HG03108 (cell line): ENCODE data around the gene ELAVL1.

Experiments
- ATAC-seq: cut with Tn5 transposase; IDR thresholded peaks from one replicate; pipeline ENCODE4 v1.9.1; 2021; ENCODE audit warnings: moderate library complexity; ENCODE audit not compliant: unreplicated experiment

The ELAVL1 gene

GRCh38 chr19:7986321-7987113, 18.9 kb downstream of the ELAVL1 start:
- ATAC-seq, result no peak

- ATAC-seq, result no peak
Measured at GRCh38 chr19:7985481-7985911, 19.9 kb downstream of the ELAVL1 start.

DNA sequence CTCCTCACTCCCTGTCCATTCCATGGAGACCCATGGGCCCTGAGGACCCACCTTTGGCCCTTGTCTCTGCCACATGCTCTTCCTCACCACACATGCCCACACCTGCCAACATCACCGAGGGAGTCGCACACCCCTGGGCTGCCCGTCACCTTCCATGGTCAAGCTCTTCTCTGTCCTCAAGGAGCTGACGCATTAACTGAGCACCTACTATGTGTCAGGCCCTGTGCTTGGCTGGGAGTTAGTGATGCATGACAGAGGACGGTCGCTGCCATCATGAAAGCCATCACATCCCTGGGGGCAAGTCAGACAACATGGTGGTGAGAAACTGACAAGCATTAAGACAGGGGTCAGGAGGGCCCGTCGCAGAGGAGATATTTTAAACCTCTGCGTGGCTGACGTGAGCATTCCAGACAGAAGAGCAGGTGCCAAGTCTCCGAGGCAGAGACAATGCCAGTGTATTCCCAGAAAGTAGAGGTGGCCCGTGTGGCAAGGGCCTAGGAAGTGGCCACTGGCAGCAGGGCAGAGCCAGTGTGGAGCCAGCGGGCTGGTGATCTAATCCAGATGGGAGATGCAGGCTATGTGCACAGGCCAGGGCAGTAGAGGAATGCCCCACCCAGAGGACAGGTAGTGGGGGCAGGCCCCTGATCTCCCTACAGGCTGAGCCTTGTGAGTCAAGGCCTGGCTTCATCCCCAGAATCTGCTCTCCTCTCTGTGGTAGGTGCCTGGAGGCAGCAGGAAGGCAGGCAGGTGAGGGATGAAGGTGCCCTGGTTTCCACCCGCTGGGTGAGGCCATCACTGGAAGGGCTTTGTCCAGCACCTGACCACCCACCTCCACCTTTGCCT, 21.2 kb downstream of the ELAVL1 start:
- no peak for ATAC-seq

DNA sequence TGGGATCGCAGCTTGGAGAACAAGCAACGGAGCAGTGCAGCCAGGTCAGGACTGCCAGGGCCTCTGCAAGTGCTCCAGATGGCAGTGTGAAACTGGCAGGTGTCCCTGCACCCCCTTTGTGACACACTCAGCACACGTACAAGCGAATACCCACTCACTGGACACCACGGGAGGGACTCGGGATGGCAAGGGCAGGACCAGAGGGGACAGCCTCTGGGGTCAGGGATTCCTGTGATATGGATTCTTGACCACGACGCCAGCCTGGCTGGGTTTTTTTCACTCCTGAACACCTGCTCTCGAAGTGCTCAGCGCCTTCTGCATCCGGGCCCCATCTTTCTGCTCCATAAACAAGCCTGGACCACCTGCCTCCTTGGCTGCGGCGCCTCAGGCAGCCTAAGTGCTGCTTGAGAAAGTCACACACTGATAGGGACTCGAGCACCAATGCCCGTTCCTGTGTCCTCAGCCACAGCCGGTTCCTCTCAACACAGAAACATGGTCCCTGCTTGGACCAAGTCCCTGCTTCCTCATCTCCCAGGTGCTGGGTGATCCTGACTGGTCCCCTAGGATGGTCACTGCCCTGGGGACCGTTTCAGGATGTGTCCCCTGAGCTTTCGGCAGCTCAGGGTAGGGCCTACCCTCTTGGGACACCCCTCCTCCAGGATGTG, 22.0 kb downstream of the ELAVL1 start:
- ATAC-seq, result no peak

- no peak for ATAC-seq
Measured at GRCh38 chr19:7982651-7983099, 22.8 kb downstream of the ELAVL1 start.

DNA sequence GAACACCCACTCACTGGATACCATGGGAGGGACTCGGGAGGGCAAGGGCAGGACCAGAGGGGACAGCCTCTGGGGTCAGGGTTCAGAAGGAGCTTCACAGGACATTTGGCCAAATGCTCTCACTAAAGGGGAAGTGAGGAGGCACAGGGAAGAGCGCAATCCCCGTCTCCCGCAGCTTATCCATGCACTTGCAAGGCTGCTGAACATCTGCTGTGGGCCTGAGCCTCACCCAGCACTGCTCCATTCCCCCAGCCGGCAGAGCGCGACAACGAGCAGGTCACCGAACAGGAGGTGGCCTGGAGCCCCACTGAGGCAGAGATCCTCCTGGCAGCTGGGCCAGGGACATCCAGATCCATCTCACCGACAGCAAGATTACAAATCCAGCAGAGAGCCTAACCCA, 23.3 kb downstream of the ELAVL1 start:
- no peak for ATAC-seq

DNA sequence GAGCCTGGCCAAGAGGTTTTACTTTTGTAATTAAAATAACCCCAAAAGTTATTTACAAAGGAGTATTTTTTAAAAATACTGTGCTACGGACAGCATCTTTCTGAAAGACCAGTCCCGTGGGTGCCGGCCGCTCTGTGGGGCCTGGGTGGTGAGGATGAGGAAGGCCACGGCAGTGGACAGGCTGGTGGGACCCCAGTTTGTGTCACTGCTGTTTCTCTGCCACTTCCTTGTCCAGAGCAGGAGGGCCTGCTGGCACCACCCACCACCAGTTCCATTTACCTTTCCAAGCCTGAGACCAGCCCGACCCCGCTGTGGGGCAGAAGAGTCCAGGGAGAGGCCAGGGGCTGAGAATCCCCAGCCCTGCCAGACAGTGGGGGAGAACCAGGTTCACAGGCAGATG, 23.8 kb downstream of the ELAVL1 start:
- ATAC-seq, result no peak

GRCh38 chr19:7981199-7981598, 24.2 kb downstream of the ELAVL1 start:
- no peak for ATAC-seq

GRCh38 chr19:7980635-7981121, 24.8 kb downstream of the ELAVL1 start:
- ATAC-seq, result no peak

GRCh38 chr19:7980168-7980567, 25.3 kb downstream of the ELAVL1 start:
- ATAC-seq, result no peak

DNA sequence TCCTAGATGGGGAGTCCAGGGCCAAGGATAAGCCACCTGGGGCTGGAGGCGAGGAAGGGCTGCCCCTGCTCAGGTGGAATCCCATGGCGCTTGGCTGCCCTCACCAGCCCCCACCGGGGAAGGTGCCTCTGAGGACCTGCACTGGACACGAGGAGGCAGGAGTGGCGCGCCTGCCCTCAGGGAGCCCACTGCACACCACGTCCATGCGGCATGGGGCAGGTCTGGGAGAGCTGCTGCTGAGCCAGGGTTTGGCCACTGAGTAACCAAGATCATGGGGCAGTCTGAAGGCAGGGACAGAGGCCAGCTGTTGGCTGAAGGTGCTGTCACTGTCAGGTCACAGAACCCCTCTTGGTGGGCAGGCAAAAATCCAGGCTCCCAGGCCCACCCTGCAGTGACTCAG, 25.9 kb downstream of the ELAVL1 start:
- ATAC-seq, result no peak

DNA sequence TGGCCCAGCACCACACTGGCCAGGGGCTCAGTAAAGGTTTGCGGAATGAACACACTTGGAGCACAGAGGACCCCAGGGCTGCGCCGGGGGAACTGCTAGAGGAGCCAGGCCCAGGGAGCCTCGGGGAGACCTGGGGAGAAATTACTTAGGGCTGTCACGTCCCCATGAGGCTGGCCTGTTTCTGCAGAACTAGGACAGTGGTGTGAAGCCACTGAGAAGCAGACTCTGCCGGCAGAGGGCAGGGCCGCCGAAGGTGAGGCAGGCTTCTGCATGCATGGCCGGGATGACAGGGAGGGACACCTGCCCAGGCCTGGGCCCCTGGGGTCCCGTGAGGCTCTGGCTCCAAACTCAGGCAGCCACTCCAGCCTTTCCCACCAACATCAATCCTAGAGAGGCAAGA, 26.4 kb downstream of the ELAVL1 start:
- ATAC-seq, result no peak

- no peak for ATAC-seq
Measured at GRCh38 chr19:7978179-7978825, 27.1 kb downstream of the ELAVL1 start.

DNA sequence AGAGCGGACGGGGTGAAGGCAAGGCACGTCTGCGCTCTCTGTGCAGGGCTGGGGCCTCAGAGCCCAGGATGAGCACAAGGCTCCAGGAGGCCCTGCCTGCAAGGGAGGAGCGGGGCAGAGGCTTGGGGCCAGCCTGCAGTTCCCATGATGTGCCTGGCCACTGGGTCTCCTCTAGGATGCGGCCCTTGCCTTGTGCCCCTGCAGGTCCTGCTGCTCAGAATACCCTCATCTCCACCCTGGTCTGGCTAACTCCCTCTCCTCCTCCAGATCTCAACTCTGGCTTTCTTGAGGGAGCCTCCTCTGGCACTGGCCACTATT, 27.8 kb downstream of the ELAVL1 start:
- ATAC-seq, result no peak

GRCh38 chr19:7977021-7977722, 28.3 kb downstream of the ELAVL1 start:
- ATAC-seq, result no peak

DNA sequence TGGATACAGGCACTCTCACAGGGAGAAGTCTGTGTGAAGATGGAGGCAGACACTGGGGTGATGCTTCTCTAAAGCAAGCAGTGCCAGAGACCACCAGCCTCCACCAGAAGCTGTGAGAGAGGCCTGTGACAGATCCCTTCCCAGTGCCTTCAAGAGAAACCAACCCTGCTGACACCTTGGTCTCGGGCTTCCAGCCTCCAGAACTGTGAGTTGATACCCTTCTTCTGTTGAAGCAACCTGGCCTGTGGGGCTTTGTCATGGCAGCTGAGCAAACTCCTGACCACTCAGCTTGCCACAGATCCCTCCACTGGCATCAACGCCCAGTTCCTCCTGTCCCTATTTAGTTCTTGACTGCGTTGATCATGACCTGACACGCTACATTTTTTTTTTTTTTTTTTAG, 29.0 kb downstream of the ELAVL1 start:
- ATAC-seq, result no peak

DNA sequence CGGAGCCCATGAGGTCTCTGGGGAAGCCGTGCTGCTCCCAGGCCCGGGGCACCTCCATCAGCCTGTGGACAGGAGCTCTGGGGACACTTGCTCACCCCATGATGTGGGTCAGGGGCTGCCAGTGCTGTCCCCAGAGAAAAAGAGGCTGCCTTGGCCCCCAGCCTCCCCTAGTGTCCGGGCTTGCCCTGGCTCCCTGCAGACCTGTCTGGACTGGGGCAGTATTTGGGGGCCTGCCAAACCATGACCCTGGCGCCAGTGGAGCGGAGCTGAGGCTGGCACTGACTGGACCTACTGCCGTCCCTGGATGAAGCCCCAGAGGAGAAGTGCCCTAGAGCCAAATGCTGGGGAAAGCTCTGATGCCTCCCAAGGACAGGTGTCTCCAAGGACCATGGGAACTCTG, 30.4 kb downstream of the ELAVL1 start:
- no peak for ATAC-seq

- ATAC-seq, result no peak
Measured at GRCh38 chr19:7973883-7974282, 31.6 kb downstream of the ELAVL1 start.

- no peak for ATAC-seq
Measured at GRCh38 chr19:7971553-7972520, 33.6 kb downstream of the ELAVL1 start.
